ENCODE results near the gene LSM4.

GRCh38 chr19:18312092-18312534 is 10.8 kb downstream of the LSM4 start:
- TF ChIP-seq POLR2A (IDR thresholded peaks at IDR 0.05; ENCODE audit: low read length) (no peak), GATA1 (IDR thresholded peaks at IDR 0.05; ENCODE audit: low read depth, low read length) (no peak)
